Testis (tissue), 3 donors: ENCODE data around the gene ARHGEF28. TPM values are rescaled to one million over a fixed set of nuclear protein-coding genes. Genes with fewer than 3 reads are reported as not detected.

Source experiments
- DNase-seq: peaks from one replicate; pipeline ENCODE4 v3.0.0-alpha.2; 2019
- H3K27ac ChIP-seq, 2 donors: fragments of 200-600 bp; sonication (generic); one replicate each; pipeline ENCODE4 v1.5.1; 2019
- H3K27me3 ChIP-seq: fragments of 200-600 bp; sonication (generic); one replicate; pipeline ENCODE4 v1.5.1; 2019
- H3K36me3 ChIP-seq: fragments of 200-600 bp; sonication (generic); one replicate; pipeline ENCODE4 v1.5.1; 2017; ENCODE audit warnings: low read depth; ENCODE audit errors: missing control alignments
- H3K4me1 ChIP-seq: fragments of 200-600 bp; sonication (generic); one replicate; pipeline ENCODE4 v1.5.1; 2019
- H3K4me3 ChIP-seq, 2 donors: fragments of 200-600 bp; sonication (generic); one replicate each; pipeline ENCODE4 v1.5.1; 2017 to 2019
- H3K9me3 ChIP-seq: fragments of 200-600 bp; sonication (generic); one replicate; pipeline ENCODE4 v1.5.1; 2017
- CTCF ChIP-seq, 3 experiments: fragments of 450-650 bp in 2 of 3; fragments of 200-600 bp in 1 of 3; sonication (generic) in 1 of 3; IDR thresholded peaks; one replicate each; pipeline ENCODE4 v1.5.1; 2016 to 2019; ENCODE audit warnings: antibody characterized with exemption in 3 of 3, mild to moderate bottlenecking in 2 of 3, moderate library complexity in 1 of 3
- POLR2A ChIP-seq: fragments of 450-650 bp; IDR thresholded peaks from one replicate; pipeline ENCODE4 v1.6.1; 2017; ENCODE audit warnings: antibody characterized with exemption, mild to moderate bottlenecking, moderate library complexity
- WGBS, 2 donors: methylation state at CpG; one replicate each; pipeline ENCODE4 v1.1.5; 2018; 5-methylcytosine and 5-hydroxymethylcytosine counted together
- intact Hi-C: fragments of 100-400 bp; cut with DNase I; formaldehyde crosslinking; loops from one replicate; pipeline ENCODE4 v1.15.1; 2023; ENCODE audit warnings: low total_unique reads
- polyA plus RNA-seq: library from polyadenylated mRNA; stranded (reverse); fragments of 350-450 nt; fragmentation: Illumina TruSeq; extraction: RNeasy Lipid Tissue Mini Kit (QIAGEN cat#74804); gene quantifications from one replicate; pipeline ENCODE4 v1.2.3, GENCODE V29; 2014; ENCODE audit warnings: low read depth, low replicate concordance; ENCODE audit not compliant: insufficient read depth
- total RNA-seq, 2 donors: library from RNA; depleted of rRNA; stranded (reverse); fragments of >200 nt; gene quantifications; one replicate each; pipeline ENCODE4 v1.2.3, GENCODE V29; 2016

The ARHGEF28 gene
- total and polyA plus RNA-seq, 3 donors from 2014 or later, result 3.9 to 8.7 (median 8.0) TPM

GRCh38 chr5:73861313-73861988 lies 235.5 kb downstream of the ARHGEF28 start:
- DNase-seq, result no peak
- no peaks in the 10 kb centered on the region for H3K36me3 ChIP-seq
- 89 to 93% methylated on average over 4 of the region's 4 CpGs for WGBS, 2 donors
- no peak for TF ChIP-seq POLR2A
- no peak for TF ChIP-seq CTCF (IDR thresholded peaks at IDR 0.05)
- no peaks in the 10 kb centered on the region for H3K27me3 ChIP-seq
- no peak overlapping the region for H3K27ac ChIP-seq
- peaks cover 4% of the 10 kb centered on the region for H3K4me1 ChIP-seq
- H3K9me3 ChIP-seq, result no peaks in the 10 kb centered on the region
- intact Hi-C loops, result no loop called here
- no peak overlapping the region for H3K4me3 ChIP-seq

- DNase-seq, result no peak
- no peaks in the 10 kb centered on the region for H3K36me3 ChIP-seq
- intact Hi-C loops, result no loop called here
- H3K9me3 ChIP-seq, result no peaks in the 10 kb centered on the region
- H3K4me1 ChIP-seq, result peaks cover 4% of the 10 kb centered on the region
- H3K27ac ChIP-seq, result no peak overlapping the region
- no peak overlapping the region for H3K4me3 ChIP-seq
- no peak for TF ChIP-seq POLR2A
- no peak for TF ChIP-seq CTCF (IDR thresholded peaks at IDR 0.05)
- no peaks in the 10 kb centered on the region for H3K27me3 ChIP-seq
These were observed 236.8 kb downstream of the ARHGEF28 start for GRCh38 chr5:73862796-73863195.

GRCh38 chr5:73863876-73864275 lies 237.9 kb downstream of the ARHGEF28 start:
- WGBS, 2 donors, result 79 to 92% methylated on average over 2 to 3 of the region's 3 CpGs
- H3K9me3 ChIP-seq, result no peaks in the 10 kb centered on the region
- no peak overlapping the region for H3K4me3 ChIP-seq
- no peak for TF ChIP-seq CTCF (IDR thresholded peaks at IDR 0.05)
- TF ChIP-seq POLR2A, result no peak
- intact Hi-C loops, result no loop called here
- H3K27ac ChIP-seq, result no peak overlapping the region
- H3K4me1 ChIP-seq, result peaks cover 4% of the 10 kb centered on the region
- no peaks in the 10 kb centered on the region for H3K27me3 ChIP-seq
- no peak for DNase-seq
- H3K36me3 ChIP-seq, result no peaks in the 10 kb centered on the region

GRCh38 chr5:73865315-73865714 lies 239.3 kb downstream of the ARHGEF28 start:
- no peak for DNase-seq
- Histone ChIP-seq H3K4me1 (peaks cover 4% of the 10 kb centered on the region), H3K9me3 (no peaks in the 10 kb centered on the region), H3K4me3 (no peak overlapping the region), H3K27ac (no peak overlapping the region), H3K27me3 (no peaks in the 10 kb centered on the region), H3K36me3 (no peaks in the 10 kb centered on the region)
- TF ChIP-seq CTCF (IDR thresholded peaks at IDR 0.05) (no peak), POLR2A (no peak)
- WGBS, 2 donors, result 87 to 100% methylated on average over 1 of the region's 1 CpG
- intact Hi-C loops, result no loop called here
